GM12865 (cell line): Measurements from ENCODE around the gene PSMD10.

Experiments
- DNase-seq: peaks from one replicate; pipeline ENCODE4 v3.0.0; 2010; ENCODE audit warnings: low read depth
- H3K4me3 ChIP-seq: 2 replicates; pipeline ENCODE4 v1.5.1; 2011; ENCODE audit warnings: mild to moderate bottlenecking, low read depth, low read length, control low read depth
- CTCF ChIP-seq: IDR thresholded peaks from 2 replicates; pipeline ENCODE4 v1.5.1; 2011; ENCODE audit warnings: low read length, control low read depth, low read depth, inconsistent platforms; ENCODE audit not compliant: insufficient read depth; ENCODE audit errors: missing control alignments

The PSMD10 gene

GRCh38 chrX:108064001-108064400 is 27.3 kb downstream of the PSMD10 start:
- no peak overlapping the region for H3K4me3 ChIP-seq
- TF ChIP-seq CTCF, result no peak
- peak; percentile 1 for DNase-seq

GRCh38 chrX:108059801-108060200 is 31.5 kb downstream of the PSMD10 start:
- no peak for DNase-seq
- no peak overlapping the region for H3K4me3 ChIP-seq
- TF ChIP-seq CTCF, result no peak

GRCh38 chrX:108055546-108055945 is 35.8 kb downstream of the PSMD10 start:
- TF ChIP-seq CTCF, result no peak
- H3K4me3 ChIP-seq, result no peak overlapping the region
- DNase-seq, result no peak

- no peak for TF ChIP-seq CTCF
- H3K4me3 ChIP-seq, result no peak overlapping the region
- DNase-seq, result no peak
Measured at GRCh38 chrX:108053218-108053617, 38.1 kb downstream of the PSMD10 start.

GRCh38 chrX:108049649-108050048 is 41.7 kb downstream of the PSMD10 start:
- no peak for DNase-seq

GRCh38 chrX:108044554-108045256 is 46.6 kb downstream of the PSMD10 start, which contains the start of gene VSIG1:
Gene VSIG1 (plus strand): TSS chrX:108045065. CDS start chrX:108045131, 66 bp downstream.
- H3K4me3 ChIP-seq, result no peak within 1 kb of the TSS
- no peak for TF ChIP-seq CTCF
- DNase-seq, result no peak

More at GRCh38 chrX:108049649-108050048, 41.7 kb downstream of the PSMD10 start:
- no peak overlapping the region for H3K4me3 ChIP-seq
- TF ChIP-seq CTCF, result no peak
